ENCODE data around the gene TFCP2.

DNA sequence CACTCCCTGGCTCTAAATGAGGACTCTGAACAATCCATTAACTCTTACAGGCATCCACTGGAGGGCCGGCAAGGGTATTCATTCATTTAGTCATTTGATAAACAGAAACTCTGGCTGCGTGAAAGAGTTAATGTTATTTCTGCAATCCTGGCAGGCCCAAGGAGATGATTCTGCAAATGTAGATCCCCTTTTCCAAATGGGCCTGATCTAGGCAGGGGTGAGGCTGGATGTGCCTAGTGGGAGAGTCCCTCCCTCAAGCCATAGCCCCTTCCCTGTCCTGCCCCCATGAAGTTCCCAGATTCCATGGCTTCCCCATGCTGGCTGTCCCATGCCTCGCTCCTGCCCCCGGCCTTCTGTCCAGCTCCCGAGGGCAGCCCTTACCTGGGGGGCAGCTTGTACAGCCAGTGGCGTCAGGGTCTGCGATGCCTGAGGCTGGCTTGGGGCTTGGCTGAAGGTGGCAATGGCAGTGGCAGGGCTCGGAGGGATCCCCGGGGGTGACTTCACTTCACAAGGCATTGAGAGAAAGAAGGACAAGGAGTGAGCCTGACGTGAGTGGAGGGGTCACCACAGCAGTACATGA lies 26.5 kb upstream of the TFCP2 start:
- TF ChIP-seq CTCF (IDR thresholded peaks at IDR 0.05; ENCODE audit: insufficient read depth, low read length, poor library complexity, severe bottlenecking) (no peak), EZH2phosphoT487 (conservative IDR thresholded peaks at IDR 0.05; ENCODE audit: low read length) (no peak)

Measured in SU-DHL-6 (cell line).